K562 (cell line): Measurements from ENCODE around the gene DPEP2. TPM values are rescaled to one million over a fixed set of nuclear protein-coding genes. Genes with fewer than 3 reads are reported as not detected.
A peak's percentile ranks its signal among the peaks of the same experiment; 100 is the strongest.

Experiments
- ARHGAP35 ChIP-seq: fragments of 450-650 bp; IDR thresholded peaks from 2 replicates; pipeline ENCODE4 v1.6.1; 2018; ENCODE audit not compliant: partially characterized antibody
- ATF4 ChIP-seq: fragments of 450-650 bp; formaldehyde crosslinking; IDR thresholded peaks from 2 replicates; pipeline ENCODE4 v1.4.0; 2022; ENCODE audit warnings: mild to moderate bottlenecking, moderate library complexity
- CSDE1 ChIP-seq, 2 experiments: fragments of 450-650 bp; IDR thresholded peaks; 2 replicates each; pipeline ENCODE4 v1.6.1; 2016; ENCODE audit warnings: mild to moderate bottlenecking in 1 of 2
- CTCF ChIP-seq, 3 experiments: IDR thresholded peaks in 2 of 3; conservative IDR thresholded peaks in 1 of 3; 2 replicates each; pipeline ENCODE4 v1.5.1; 2011 to 2012; ENCODE audit warnings: low read length in 3 of 3, mild to moderate bottlenecking in 3 of 3, control low read depth in 2 of 3, improper control_type of control experiment in 1 of 3, inconsistent platforms in 1 of 3, low read depth in 1 of 3, mixed read lengths in 1 of 3, moderate library complexity in 1 of 3; ENCODE audit not compliant: insufficient read depth in 2 of 3
- DDX20 ChIP-seq: fragments of 450-650 bp; IDR thresholded peaks from 2 replicates; pipeline ENCODE4 v1.6.1; 2016; ENCODE audit warnings: missing genetic modification characterization, low read depth, mild to moderate bottlenecking, missing compliant biosample characterization, moderate library complexity
- DIDO1 ChIP-seq: fragments of 450-650 bp; IDR thresholded peaks from 2 replicates; pipeline ENCODE4 v1.6.1; 2016; ENCODE audit warnings: low read depth, missing biosample characterization, missing genetic modification characterization
- HBP1 ChIP-seq: fragments of 450-650 bp; formaldehyde crosslinking; IDR thresholded peaks from 2 replicates; pipeline ENCODE4 v1.4.0; 2022; ENCODE audit warnings: missing genetic modification characterization
- MTF1 ChIP-seq: fragments of 250-450 bp; sonication (Bioruptor Pico); IDR thresholded peaks from 2 replicates; pipeline ENCODE4 v1.9.0; 2021; ENCODE audit warnings: moderate library complexity, mild to moderate bottlenecking, inconsistent platforms, borderline replicate concordance
- NCOA4 ChIP-seq: fragments of 450-650 bp; IDR thresholded peaks from 2 replicates; pipeline ENCODE4 v1.6.1; 2018; ENCODE audit warnings: mild to moderate bottlenecking; ENCODE audit not compliant: partially characterized antibody
- PHF21A ChIP-seq: fragments of 450-650 bp; IDR thresholded peaks from 2 replicates; pipeline ENCODE4 v1.6.1; 2017; ENCODE audit warnings: low read depth, borderline replicate concordance
- POLR2AphosphoS2 ChIP-seq: IDR thresholded peaks from 2 replicates; pipeline ENCODE4 v1.6.1; 2012; ENCODE audit warnings: low read length, improper control_type of control experiment
- SMARCE1 ChIP-seq: fragments of 450-650 bp; IDR thresholded peaks from 2 replicates; pipeline ENCODE4 v1.7.1; 2016; ENCODE audit warnings: mild to moderate bottlenecking
- SREBF2 ChIP-seq: sonication (generic); formaldehyde crosslinking; IDR thresholded peaks from 2 replicates; pipeline ENCODE4 v1.4.0; 2020; ENCODE audit warnings: mild to moderate bottlenecking, missing genetic modification reagents
- THRAP3 ChIP-seq: fragments of 450-650 bp; IDR thresholded peaks from 2 replicates; pipeline ENCODE4 v1.6.1; 2016; ENCODE audit warnings: mild to moderate bottlenecking, inconsistent platforms, borderline replicate concordance
- XRCC3 ChIP-seq: fragments of 450-650 bp; IDR thresholded peaks from 2 replicates; pipeline ENCODE4 v1.6.1; 2017; ENCODE audit warnings: mild to moderate bottlenecking, moderate library complexity
- ZC3H4 ChIP-seq: sonication (generic); formaldehyde crosslinking; IDR thresholded peaks from 2 replicates; pipeline ENCODE4 v1.9.0; 2021; ENCODE audit warnings: missing genetic modification reagents, borderline replicate concordance
- ZNF511 ChIP-seq: sonication (generic); formaldehyde crosslinking; IDR thresholded peaks from 2 replicates; pipeline ENCODE4 v1.8.0; 2022; ENCODE audit warnings: mild to moderate bottlenecking, missing genetic modification reagents
- ZNF609 ChIP-seq: sonication (generic); formaldehyde crosslinking; IDR thresholded peaks from 2 replicates; pipeline ENCODE4 v1.8.1; 2023; ENCODE audit warnings: missing genetic modification reagents, mild to moderate bottlenecking, borderline replicate concordance
- polyA plus RNA-seq, 8 experiments: library from polyadenylated mRNA; depleted of rRNA in 4 of 8; stranded (reverse) in 5 of 8; unstranded in 3 of 8; fragments of >200 nt; fragmentation: Nextera tagmentation in 2 of 8; fragmentation: Illumina TruSeq in 1 of 8; extraction: Ambion mirVana in 2 of 8; extraction: Trizol in 1 of 8; gene quantifications; 2 replicates each; pipeline versions ENCODE4 v1.2.1 to v1.2.3, GENCODE V29; 2011 to 2014; ENCODE audit warnings: inconsistent platforms in 1 of 8, missing spikeins in 1 of 8
- total RNA-seq, 7 experiments: library from RNA; depleted of rRNA in 6 of 7; stranded (reverse); fragments of >200 nt in 6 of 7; fragmentation: Illumina TruSeq in 2 of 7; extraction: Trizol in 2 of 7; gene quantifications; 2 replicates each; pipeline versions ENCODE4 v1.2.1 to v1.2.3, GENCODE V29; 2011 to 2021; ENCODE audit warnings: low replicate concordance in 1 of 7

Gene DPEP2
- total and polyA plus RNA-seq, 9 of the 15 experiments (the other 6 are each of a cell fraction or from before 2014, with no cell fraction given) = 0.14 to 1.2 (median 0.38) TPM

- TF ChIP-seq ZNF609 (CRISPR knock-in tag) = no peak
- TF ChIP-seq CTCF (IDR thresholded peaks at IDR 0.05 in 2 of 3, conservative IDR thresholded peaks at IDR 0.05 in 1 of 3; ENCODE audit: insufficient read depth in 2 of 3, low read depth in 1 of 3, low read length in 3 of 3) = no peak
- no peak for TF ChIP-seq THRAP3
- no peak for TF ChIP-seq ARHGAP35
- no peak for TF ChIP-seq DIDO1 (tag)
- no peak for TF ChIP-seq XRCC3
- no peak for TF ChIP-seq DDX20 (tag)
- TF ChIP-seq ZNF511 = no peak
- TF ChIP-seq SREBF2 = no peak
- TF ChIP-seq NCOA4 = no peak
- TF ChIP-seq ATF4 (CRISPR knock-in tag) = no peak
- TF ChIP-seq CSDE1 (IDR thresholded peaks at IDR 0.05) = no peak
- TF ChIP-seq ZC3H4 (CRISPR knock-in tag) = no peak
- TF ChIP-seq PHF21A = no peak
- TF ChIP-seq HBP1 (CRISPR knock-in tag) = no peak
- TF ChIP-seq SMARCE1 = no peak
- TF ChIP-seq MTF1 (CRISPR knock-in tag) = no peak
- peak; percentile 75 for TF ChIP-seq POLR2AphosphoS2
Measured at GRCh38 chr16:67943619-67944504, 55.4 kb downstream of the DPEP2 start, which contains the start of gene LCAT (continued).
